NCI-H1694 (cell line): ENCODE data around the gene FRK.

Source experiments
- DNase-seq: peaks from one replicate; lab custom pipeline; 2025; lab: John Stamatoyannopoulos, UW

The FRK gene

GRCh38 chr6:116033687-116034303 lies 26.9 kb downstream of the FRK start:
- no peak for DNase-seq

DNA sequence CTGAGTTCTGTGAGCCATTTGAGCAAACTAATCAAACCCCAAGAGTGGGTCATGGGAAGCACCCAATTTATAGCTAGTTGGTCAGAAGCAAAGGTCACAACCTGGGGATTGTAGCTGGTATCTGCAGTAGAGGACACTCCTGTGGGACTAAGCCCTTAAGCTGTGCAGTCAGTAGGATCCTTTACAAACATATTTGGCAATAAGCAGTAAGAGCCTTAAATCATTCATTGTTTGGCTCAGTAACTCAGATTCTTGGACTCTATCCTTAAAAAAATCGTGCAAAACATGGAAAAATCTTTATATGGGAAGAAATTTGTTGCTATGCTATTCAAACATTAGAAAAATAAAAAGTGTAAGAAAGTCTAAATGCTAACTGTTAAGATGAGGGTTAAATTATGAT lies 29.9 kb downstream of the FRK start:
- DNase-seq: no peak

DNA sequence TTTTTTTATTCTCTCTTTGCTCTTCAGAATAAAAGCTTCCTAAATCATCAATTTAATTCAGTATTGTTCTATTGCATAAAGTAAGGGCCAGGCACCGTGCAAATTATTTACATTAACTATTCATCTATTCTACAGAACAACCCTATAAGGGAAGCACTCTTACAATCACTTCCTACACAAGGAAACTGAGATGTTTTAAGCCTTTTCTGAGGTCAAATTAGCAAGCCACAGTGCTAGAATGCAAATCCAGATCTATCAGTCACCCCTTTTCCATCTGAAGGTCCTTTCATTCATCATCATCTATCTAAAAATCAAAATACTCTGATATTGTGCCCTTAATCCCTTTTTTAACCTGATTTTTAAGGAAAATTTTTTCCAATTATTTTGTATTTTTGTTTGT lies 31.2 kb downstream of the FRK start:
- no peak for DNase-seq

GRCh38 chr6:116028233-116028632 lies 32.5 kb downstream of the FRK start:
- no peak for DNase-seq

GRCh38 chr6:116027801-116028200 lies 32.9 kb downstream of the FRK start:
- DNase-seq: no peak

GRCh38 chr6:116025405-116025804 lies 35.3 kb downstream of the FRK start:
- no peak for DNase-seq

DNA sequence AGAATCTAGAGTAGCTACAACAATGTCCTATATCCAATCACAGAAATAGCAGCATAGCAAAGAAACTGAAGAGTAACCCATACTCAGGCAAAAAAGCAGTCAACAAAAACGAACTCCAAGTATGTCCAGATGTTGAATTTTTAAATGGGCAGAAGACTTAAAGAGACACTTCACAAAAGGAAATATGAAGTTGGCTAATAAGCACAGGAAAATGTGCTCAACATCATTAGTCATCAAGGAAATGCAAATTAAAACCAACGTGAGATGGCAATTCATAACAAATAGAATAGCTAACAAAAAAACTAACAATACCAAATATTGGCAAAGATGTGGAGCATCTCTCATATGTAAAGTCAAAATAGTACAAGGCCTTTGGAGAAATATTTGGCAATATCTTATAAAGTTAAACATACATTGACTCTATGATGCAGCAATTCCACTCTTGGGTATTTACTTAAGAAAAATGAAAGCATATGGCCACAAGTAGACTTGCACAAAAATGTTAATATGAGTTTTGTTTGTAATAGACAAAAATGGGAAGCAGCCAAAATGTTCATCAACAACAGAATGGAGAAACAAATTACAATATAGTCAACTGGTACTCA lies 37.7 kb downstream of the FRK start:
- no peak for DNase-seq

DNA sequence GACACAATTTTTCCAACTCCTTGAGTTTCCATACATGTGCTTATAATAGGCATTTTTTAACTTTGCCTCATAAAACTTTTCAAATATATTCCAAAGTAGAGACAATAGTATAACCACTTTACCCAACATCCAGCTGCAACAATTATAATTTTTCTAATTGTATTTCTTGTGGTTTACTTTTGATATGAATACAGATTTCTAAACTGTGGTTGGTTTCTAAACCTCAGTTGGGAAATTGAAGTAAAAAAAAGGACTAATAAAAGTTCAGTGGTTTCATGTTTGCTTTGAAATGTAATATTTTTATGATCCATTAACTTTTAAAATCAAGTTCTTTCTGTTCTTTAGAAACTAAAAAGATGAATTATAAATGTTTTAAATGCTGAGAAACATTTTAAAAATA lies 40.0 kb downstream of the FRK start:
- no peak for DNase-seq

GRCh38 chr6:116019428-116019827 lies 41.3 kb downstream of the FRK start:
- no peak for DNase-seq

DNA sequence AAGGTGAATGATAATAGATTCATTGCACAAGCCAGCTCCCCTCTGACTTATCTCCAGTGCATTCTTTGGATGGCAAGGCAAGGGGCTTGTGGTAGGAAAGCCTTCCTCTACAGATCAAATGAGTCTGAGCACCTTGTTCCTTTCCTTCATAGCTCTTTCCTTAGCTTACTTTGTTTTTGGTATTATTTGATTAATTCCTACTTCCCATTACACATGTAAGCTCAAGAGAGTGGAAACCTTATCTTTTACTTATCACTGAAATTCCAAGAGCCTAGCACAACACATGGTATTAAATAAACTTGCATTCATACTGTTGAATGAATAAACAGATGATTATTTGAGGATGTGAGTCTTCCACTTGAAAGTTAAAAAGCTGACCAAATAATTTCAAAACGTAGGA lies 41.7 kb downstream of the FRK start:
- no peak for DNase-seq

GRCh38 chr6:116017546-116018295 lies 43.0 kb downstream of the FRK start:
- no peak for DNase-seq

- DNase-seq: no peak
Measured at GRCh38 chr6:116016846-116017545, 43.7 kb downstream of the FRK start.

DNA sequence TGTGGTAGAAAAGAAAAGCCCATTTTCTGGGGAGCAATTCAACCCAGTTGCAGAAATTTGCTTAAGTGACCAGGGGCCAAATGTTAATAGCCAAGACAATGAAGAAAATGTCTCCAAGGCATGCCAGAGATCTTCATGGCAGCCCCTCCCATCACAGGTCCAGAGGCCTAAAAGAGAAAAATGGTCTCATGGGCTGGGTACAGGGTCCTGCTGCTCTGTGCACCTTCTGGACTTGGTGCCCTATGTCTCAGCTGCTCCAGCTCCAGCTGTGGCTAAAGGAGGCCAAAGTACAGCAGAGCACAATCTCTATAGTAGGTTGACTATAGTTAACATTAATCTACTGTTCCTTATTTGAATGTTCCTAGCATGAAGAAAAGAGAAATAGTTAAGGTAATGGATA lies 44.7 kb downstream of the FRK start:
- no peak for DNase-seq

DNA sequence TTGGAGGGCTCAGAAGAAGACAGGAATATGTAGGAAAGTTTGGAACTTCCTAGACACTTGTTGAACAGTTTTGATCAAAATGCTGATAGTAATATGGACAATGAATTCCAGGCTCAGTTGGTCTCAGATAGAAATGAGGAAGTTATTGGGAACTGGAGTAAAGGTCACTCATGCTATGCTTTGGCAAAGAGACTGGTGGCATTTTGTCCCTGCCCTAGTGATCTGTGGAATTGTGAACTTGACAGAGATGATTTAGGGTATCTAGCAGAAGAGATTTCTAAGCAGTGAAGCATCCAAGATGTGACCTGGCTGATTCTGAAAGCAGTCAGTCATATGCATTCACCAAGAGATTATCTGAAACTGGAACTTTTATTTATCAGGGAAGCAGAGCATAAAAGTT lies 45.1 kb downstream of the FRK start:
- DNase-seq: no peak

DNA sequence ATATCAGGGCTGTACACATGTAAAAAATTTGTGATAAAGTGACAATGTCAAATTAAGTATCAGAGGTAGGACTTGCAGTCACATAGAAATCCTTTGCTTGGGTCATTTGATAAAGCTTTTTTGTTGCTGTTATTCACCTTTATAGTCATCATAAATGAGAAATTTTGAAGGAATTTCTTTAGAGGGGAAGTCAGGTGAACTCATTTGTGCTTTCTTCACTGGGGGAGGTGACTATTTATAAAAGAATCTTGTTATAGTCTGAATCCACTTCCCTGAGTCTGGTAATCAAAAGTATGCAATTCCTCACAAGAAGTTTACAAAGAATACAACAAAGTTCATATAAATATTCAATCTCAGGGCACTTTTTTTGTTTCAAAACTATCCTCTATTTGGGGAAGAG lies 47.7 kb downstream of the FRK start:
- DNase-seq: no peak

- DNase-seq: no peak
Measured at GRCh38 chr6:116012471-116012949, 48.2 kb downstream of the FRK start.

GRCh38 chr6:116011520-116011919 lies 49.2 kb downstream of the FRK start:
- DNase-seq: no peak

GRCh38 chr6:116010790-116011401 lies 49.8 kb downstream of the FRK start:
- DNase-seq: peak; percentile 40

DNA sequence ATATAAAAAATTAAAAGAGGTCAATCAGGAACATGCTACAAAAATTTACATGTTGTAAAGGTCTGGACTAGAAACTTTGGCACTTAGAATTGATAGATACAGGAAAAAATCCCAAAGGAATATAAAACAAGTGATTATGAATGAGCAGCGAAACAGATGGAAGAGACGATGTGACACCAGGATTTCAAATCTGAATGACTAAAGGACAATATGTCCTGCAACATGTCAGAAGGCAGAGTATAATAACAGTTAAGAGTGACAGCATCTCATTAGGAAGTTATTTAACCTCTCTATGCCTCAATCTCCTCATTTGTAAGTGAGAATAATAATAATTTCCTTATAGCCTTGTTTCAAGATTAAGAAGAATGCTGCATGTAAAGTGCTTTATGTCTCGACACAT lies 50.3 kb downstream of the FRK start:
- DNase-seq: no peak

DNA sequence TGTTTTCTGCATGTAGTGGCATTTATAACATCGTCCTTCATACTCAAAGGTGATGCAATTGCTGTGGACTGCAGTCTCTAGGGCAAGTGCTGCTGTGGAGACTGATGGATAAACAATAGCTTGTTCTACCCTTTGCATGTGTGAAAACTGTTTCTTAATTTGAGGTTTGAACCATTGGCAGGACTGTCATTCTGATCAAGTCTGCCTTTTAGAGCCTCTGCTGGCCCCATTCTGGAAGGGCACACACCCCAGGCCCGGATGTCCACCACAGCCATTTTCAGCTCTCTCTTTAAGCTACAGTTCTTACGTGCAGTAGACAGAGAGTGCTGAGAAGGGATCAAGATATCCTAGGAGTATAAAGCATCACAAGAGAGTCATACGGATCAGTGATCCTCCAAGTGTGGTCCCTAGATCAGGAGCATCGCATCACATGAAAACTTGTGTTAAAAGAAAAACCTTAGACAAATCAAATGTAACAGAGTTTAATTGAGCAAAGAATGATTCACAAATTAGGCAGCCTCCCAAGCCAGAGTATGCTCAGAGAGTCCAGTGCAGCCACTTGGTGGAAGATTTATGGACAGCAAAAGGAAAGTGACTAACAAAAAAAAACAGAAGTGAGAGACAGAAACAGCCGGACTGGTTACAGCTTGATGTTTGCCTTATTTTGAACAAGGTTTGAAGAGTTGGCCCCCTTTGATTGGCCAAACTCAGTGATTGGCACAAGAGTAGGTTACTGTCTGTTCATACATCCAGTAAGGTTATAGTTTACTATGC lies 52.0 kb downstream of the FRK start:
- DNase-seq: no peak
